Loucy (cell line): ENCODE results near the gene LPP.

Experiments
- H2AFZ ChIP-seq: fragments of 200-600 bp; sonication (generic); 2 replicates; pipeline ENCODE4 v1.6.0; 2016; ENCODE audit warnings: antibody characterized with exemption, mild to moderate bottlenecking, low read length, moderate library complexity
- H3F3A ChIP-seq: fragments of 200-600 bp; 2 replicates; pipeline ENCODE4 v1.6.0; 2016; ENCODE audit warnings: antibody characterized with exemption, low read depth, mild to moderate bottlenecking
- H3K27me3 ChIP-seq: fragments of 200-600 bp; sonication (generic); 2 replicates; pipeline ENCODE4 v1.6.1; 2014; ENCODE audit warnings: low read length, mild to moderate bottlenecking; ENCODE audit not compliant: insufficient read depth, poor library complexity, severe bottlenecking
- H3K36me3 ChIP-seq: fragments of 200-600 bp; sonication (generic); 2 replicates; pipeline ENCODE4 v1.6.1; 2016; ENCODE audit warnings: low read length; ENCODE audit not compliant: insufficient read depth
- H3K4me1 ChIP-seq: fragments of 200-600 bp; sonication (generic); 2 replicates; pipeline ENCODE4 v1.5.1; 2014; ENCODE audit warnings: low read length, mild to moderate bottlenecking; ENCODE audit not compliant: insufficient read depth, poor library complexity, severe bottlenecking
- H3K4me2 ChIP-seq: fragments of 200-600 bp; sonication (generic); 2 replicates; pipeline ENCODE4 v1.6.0; 2014; ENCODE audit warnings: antibody characterized with exemption, low read length, low read depth, mild to moderate bottlenecking; ENCODE audit not compliant: poor library complexity, severe bottlenecking
- H3K4me3 ChIP-seq: fragments of 200-600 bp; sonication (generic); 2 replicates; pipeline ENCODE4 v1.5.1; 2014; ENCODE audit warnings: low read length, mild to moderate bottlenecking, mixed read lengths; ENCODE audit not compliant: poor library complexity, severe bottlenecking
- H3K79me2 ChIP-seq: fragments of 200-600 bp; sonication (generic); 2 replicates; pipeline ENCODE4 v1.6.1; 2014; ENCODE audit warnings: low read length; ENCODE audit not compliant: insufficient read depth
- H3K9ac ChIP-seq: fragments of 200-600 bp; sonication (generic); 2 replicates; pipeline ENCODE4 v1.6.0; 2014; ENCODE audit warnings: mild to moderate bottlenecking, low read depth, low read length, moderate library complexity; ENCODE audit not compliant: poor library complexity, severe bottlenecking
- H3K9me2 ChIP-seq: fragments of 200-600 bp; sonication (generic); replicated peaks from 2 replicates; pipeline ENCODE4 v1.6.1; 2016; ENCODE audit warnings: low read depth, low read length, mixed read lengths
- H3K9me3 ChIP-seq: fragments of 200-600 bp; sonication (generic); 2 replicates; pipeline ENCODE4 v1.6.1; 2014; ENCODE audit warnings: mild to moderate bottlenecking, antibody characterized with exemption, low read length, low read depth; ENCODE audit not compliant: insufficient read depth
- H4K20me1 ChIP-seq: fragments of 200-600 bp; sonication (generic); 2 replicates; pipeline ENCODE4 v1.6.0; 2014; ENCODE audit warnings: antibody characterized with exemption, low read length, mild to moderate bottlenecking; ENCODE audit not compliant: insufficient read depth, poor library complexity, severe bottlenecking
- CTCF ChIP-seq: fragments of 200-600 bp; sonication (generic); conservative IDR thresholded peaks from 2 replicates; pipeline ENCODE4 v1.5.1; 2014; ENCODE audit warnings: mild to moderate bottlenecking, antibody characterized with exemption, low read length
- EZH2phosphoT487 ChIP-seq: fragments of 200-600 bp; IDR thresholded peaks from 2 replicates; pipeline ENCODE4 v1.6.1; 2018; ENCODE audit warnings: antibody characterized with exemption, mild to moderate bottlenecking, moderate library complexity, borderline replicate concordance

LPP gene

GRCh38 chr3:188746291-188746783 is 592.4 kb downstream of the LPP start:
- H3K9me3 ChIP-seq, result no peaks in the 10 kb centered on the region
- no peak overlapping the region for H2AFZ ChIP-seq
- no peaks in the 10 kb centered on the region for H3K27me3 ChIP-seq
- no peaks in the 10 kb centered on the region for H3K4me1 ChIP-seq
- H3K79me2 ChIP-seq, result no peaks in the 10 kb centered on the region
- H3F3A ChIP-seq, result no peaks in the 10 kb centered on the region
- H3K4me2 ChIP-seq, result no peak overlapping the region
- no peak overlapping the region for H3K4me3 ChIP-seq
- TF ChIP-seq CTCF, result no peak
- TF ChIP-seq EZH2phosphoT487, result no peak
- H4K20me1 ChIP-seq, result no peaks in the 10 kb centered on the region
- no peaks in the 10 kb centered on the region for H3K9me2 ChIP-seq
- H3K36me3 ChIP-seq, result no peaks in the 10 kb centered on the region
- no peak overlapping the region for H3K9ac ChIP-seq

GRCh38 chr3:188747489-188747888 is 593.5 kb downstream of the LPP start:
- Histone ChIP-seq H3K4me1 (no peaks in the 10 kb centered on the region), H2AFZ (no peak overlapping the region), H3K79me2 (no peaks in the 10 kb centered on the region), H3K9me2 (no peaks in the 10 kb centered on the region), H3K4me3 (no peak overlapping the region), H3K9me3 (no peaks in the 10 kb centered on the region), H3F3A (no peaks in the 10 kb centered on the region), H3K9ac (no peak overlapping the region), H3K36me3 (no peaks in the 10 kb centered on the region), H3K27me3 (no peaks in the 10 kb centered on the region), H4K20me1 (no peaks in the 10 kb centered on the region), H3K4me2 (no peak overlapping the region)
- TF ChIP-seq CTCF (no peak), EZH2phosphoT487 (no peak)

- Histone ChIP-seq H3K4me3 (no peak overlapping the region), H3K36me3 (no peaks in the 10 kb centered on the region), H3F3A (no peaks in the 10 kb centered on the region), H3K9me3 (no peaks in the 10 kb centered on the region), H3K9me2 (no peaks in the 10 kb centered on the region), H3K9ac (no peak overlapping the region), H3K4me1 (no peaks in the 10 kb centered on the region), H3K4me2 (no peak overlapping the region), H4K20me1 (no peaks in the 10 kb centered on the region), H2AFZ (no peak overlapping the region), H3K27me3 (no peaks in the 10 kb centered on the region), H3K79me2 (no peaks in the 10 kb centered on the region)
- TF ChIP-seq EZH2phosphoT487 (no peak), CTCF (peak; percentile 97)
Observed at GRCh38 chr3:188749010-188749617, 595.2 kb downstream of the LPP start.
